Breast epithelium (tissue), 3 donors: ENCODE results near the gene STT3B.

ENCODE experiments used
- POLR2A ChIP-seq: fragments of 450-650 bp; IDR thresholded peaks from one replicate; pipeline ENCODE4 v1.6.1; 2016; ENCODE audit warnings: antibody characterized with exemption, mild to moderate bottlenecking, moderate library complexity
- TF ChIP-seq, protein P1 (sequence below), 3 donors: fragments of 450-650 bp; IDR thresholded peaks; one replicate each; pipeline ENCODE4 v1.5.1; 2016 to 2017; ENCODE audit warnings: antibody characterized with exemption in 3 of 3, mild to moderate bottlenecking in 3 of 3, moderate library complexity in 3 of 3

DNA sequence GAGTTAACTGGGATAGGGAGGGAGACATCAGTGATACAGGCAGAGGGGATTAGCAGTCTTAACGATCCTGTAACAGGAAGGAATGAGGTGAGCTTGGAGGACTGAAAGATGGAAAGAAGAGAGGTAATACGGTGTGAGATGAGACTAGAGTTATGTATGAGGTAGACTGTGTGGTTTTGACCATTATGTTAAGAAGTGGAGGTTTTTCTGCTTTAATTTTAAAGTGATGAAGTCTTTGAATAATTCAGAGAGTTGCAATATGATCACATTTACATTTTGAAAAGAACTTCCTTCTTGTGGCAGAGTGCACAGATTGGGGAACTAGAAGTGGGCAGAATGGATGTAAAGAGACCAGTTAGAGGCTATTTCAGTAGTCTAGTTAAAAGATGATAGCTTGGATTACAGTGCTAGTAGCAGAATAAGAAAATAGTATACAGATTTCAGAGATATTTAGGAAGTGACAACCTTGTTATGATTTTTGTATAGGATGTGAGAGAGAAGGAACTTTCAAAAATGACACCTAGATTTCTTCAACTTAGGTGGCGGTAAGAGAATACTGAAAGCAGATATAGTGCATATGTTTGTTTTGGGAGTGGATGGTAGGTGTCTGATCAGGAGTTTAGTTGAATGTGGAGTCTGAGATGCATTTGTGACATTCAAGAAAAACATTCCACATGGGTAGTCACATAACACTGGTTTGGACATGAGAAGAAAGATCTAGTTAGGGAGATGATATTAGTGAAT is 40.5 kb downstream of the STT3B start:
- TF ChIP-seq, protein P1, sequence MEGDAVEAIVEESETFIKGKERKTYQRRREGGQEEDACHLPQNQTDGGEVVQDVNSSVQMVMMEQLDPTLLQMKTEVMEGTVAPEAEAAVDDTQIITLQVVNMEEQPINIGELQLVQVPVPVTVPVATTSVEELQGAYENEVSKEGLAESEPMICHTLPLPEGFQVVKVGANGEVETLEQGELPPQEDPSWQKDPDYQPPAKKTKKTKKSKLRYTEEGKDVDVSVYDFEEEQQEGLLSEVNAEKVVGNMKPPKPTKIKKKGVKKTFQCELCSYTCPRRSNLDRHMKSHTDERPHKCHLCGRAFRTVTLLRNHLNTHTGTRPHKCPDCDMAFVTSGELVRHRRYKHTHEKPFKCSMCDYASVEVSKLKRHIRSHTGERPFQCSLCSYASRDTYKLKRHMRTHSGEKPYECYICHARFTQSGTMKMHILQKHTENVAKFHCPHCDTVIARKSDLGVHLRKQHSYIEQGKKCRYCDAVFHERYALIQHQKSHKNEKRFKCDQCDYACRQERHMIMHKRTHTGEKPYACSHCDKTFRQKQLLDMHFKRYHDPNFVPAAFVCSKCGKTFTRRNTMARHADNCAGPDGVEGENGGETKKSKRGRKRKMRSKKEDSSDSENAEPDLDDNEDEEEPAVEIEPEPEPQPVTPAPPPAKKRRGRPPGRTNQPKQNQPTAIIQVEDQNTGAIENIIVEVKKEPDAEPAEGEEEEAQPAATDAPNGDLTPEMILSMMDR (IDR thresholded peaks at IDR 0.05), result no peak
- TF ChIP-seq POLR2A, result no peak
